ENCODE measurements around the gene DPP6.
"Not testable (repeated sequence)": the region's sequence is repeated elsewhere in the genome, so short reads cannot be mapped to it uniquely, and the experiment has no call there.

DPP6 gene

DNA sequence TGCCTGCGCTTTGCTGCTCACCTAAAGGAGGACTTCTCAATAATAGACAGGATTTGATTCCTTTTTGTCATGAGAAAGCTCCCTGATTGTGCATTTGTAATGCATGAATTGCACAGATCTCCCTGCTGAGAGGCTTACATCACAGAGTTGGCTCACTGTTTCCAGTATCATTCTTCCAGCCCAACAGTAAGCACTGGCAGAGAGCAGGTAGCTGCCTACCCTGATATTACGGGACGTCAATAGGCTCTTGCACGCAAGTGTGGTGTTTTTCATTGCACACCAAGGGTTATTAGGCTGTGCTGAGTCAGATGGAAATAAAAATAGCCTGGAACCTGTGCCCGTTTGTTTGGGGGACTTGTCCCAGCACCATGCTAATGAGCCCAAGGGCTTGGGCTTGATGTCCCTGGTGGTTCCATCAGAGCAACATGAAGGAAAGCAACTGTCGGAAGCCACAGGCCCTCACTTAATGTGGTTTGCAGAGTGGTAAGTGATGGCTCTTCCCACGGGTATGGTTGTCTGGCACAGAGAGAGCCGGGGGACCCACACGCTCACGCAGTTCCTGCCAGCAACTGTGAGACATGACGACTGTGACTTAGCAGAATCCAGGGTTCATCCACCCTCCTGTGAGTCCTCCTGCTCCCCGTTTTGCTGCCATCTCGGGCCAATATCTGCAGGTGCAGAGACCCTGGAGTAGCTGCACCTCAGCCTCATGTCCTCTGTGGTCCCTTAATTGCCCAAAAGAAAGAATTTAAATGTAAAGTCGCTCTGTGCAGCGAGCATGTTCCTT lies 20.4 kb downstream of the DPP6 start:
- DNase-seq (ENCODE audit: low spot score): not testable (repeated sequence)

DNA sequence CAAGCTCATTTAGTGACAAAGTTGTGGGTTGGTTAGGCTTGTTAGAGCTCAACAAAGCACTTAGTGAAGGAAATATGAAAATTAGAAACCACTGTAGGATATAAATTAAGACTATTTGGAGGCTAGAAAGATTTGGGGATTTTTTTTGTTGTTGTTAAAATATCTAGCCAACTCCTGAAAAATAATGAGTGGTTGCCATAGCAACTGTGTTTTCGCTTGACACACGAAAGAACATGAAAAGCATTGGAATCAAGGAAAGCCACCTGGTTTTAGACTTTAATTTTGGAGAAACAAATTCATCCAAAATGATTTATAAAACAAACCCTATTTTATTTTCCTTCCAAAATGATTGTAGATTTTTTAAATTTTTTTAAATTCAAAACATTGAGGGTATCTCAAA lies 26.3 kb downstream of the DPP6 start:
- not testable (repeated sequence) for DNase-seq (ENCODE audit: low spot score)

DNA sequence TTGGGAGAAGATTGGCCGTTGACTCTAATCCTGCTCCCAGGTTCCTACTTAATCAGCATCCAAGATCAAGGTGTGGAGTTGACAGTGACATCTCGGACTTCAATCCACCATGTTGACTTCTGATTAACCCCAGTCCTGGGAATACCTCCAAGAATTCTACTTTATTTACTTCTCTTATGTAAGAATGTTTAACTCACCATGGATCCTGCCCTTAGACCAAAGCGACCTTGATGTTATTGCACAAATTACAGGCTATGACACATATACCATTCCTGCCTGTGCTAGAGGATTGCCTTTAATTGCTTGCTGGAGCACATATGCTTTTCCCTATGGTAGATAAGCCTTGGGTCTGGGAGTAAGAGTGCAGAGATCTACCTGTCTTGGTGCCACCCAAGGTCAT lies 28.1 kb downstream of the DPP6 start:
- DNase-seq (ENCODE audit: low spot score): not testable (repeated sequence)

DNA sequence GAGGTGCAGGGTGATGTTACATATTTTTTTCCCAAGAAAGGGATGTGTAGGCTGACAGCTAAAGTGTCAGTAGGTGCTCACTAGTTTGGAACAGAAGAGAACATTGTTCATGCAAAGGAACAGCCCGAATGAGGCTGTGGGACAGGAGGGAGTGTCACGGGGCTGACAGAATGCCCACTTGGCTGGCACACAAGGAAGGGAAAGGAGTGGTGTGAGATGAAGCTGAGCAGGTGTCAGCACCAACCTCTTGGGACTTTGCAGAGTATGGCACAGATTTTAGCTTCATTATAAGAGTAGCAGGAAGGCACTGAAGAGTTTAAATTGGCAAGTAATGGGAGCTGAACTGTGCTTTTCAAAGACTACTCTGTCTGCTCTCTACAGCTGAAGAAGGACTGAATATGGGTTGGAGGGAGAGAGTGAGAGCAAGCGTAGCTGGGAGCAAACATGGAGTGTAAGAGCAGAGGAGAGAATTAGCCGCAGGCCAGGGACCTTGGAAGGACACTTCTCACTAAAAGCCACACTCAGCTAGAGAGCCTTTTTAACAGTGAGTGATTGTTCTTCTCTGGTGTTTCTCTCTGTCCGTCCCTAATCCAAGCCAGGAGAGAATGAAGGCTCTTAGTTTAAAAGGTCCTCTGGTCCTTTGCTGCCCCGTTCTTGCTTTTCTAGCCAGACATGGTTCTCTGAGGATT lies 35.0 kb downstream of the DPP6 start:
- not testable (repeated sequence) for DNase-seq (ENCODE audit: low spot score)

DNA sequence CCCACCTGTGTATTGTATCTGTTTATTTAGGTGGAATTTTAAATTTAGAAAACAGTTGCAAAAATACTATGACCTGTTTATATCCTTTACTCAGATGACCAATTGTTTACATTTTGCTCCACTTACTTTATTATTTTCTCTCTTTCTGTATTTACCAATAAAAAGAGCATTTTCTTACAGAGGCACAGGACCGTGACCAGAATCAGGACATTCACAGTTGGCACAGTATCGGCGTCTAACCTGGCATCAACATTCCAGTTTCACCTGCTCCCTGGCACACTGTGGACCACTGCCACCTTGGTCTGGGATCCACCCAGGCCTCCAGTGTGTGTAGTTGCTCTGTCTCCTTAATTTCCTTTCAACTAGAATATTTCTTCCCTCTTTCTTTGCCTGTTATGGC lies 39.9 kb downstream of the DPP6 start:
- not testable (repeated sequence) for DNase-seq (ENCODE audit: low spot score)

DNA sequence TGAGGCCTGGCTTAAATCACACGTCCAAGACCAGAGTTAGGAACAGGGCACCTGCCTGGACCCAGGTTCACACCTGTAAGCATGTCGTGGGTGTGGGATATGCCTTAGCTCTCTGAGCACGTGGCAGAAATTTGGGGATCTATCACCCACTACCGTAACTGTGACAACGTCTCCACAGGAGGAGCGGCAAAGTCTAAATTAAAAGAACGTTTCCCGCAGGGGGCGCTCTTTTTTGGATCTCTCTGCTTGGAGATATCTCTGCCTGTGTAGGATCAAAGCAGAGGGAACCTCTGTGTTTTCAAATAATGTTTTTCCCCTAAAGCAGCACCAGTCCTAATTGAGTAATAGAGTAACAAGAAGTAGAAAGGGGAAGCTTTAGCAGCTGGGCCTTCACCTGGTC lies 43.0 kb downstream of the DPP6 start:
- not testable (repeated sequence) for DNase-seq (ENCODE audit: low spot score)

DNA sequence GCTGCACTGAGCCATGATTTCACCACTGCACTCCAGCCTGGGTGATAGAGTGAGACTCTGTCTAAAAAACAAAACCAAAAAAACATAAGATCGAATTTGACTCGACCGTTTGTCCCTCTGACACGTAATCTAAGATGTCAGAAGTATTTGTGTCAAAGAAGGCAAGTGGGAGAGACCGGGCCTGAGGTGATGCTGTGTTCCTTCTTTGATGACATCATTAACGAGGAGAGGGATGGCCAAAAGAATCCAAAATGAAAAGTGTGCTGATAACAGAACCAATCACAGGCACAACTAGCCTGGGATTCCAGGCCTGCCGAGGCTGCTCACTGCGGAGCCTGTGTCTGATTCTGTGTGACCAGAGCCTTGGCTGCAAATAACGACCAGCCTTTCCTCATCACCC lies 52.9 kb downstream of the DPP6 start:
- DNase-seq (ENCODE audit: low spot score): not testable (repeated sequence)

DNA sequence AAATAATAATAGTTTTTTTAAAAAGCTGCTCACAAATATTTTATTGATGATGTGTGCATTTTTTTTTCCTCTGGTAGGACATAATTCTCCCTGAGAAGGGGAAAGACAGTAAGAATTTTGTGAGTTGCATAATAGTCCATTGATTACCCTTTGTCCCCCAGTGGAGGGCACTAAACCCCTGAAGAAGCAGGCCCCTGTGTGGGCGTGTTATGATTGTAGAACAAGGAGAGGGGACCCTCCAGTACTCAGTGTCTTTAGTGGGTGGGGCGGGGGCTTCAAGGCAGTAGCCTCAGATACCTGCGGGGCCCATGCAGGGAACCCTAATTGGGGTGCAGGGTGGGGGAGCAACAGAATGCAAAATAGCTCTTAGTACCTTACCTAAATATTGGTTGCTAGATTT lies 57.4 kb downstream of the DPP6 start:
- not testable (repeated sequence) for DNase-seq (ENCODE audit: low spot score)

DNA sequence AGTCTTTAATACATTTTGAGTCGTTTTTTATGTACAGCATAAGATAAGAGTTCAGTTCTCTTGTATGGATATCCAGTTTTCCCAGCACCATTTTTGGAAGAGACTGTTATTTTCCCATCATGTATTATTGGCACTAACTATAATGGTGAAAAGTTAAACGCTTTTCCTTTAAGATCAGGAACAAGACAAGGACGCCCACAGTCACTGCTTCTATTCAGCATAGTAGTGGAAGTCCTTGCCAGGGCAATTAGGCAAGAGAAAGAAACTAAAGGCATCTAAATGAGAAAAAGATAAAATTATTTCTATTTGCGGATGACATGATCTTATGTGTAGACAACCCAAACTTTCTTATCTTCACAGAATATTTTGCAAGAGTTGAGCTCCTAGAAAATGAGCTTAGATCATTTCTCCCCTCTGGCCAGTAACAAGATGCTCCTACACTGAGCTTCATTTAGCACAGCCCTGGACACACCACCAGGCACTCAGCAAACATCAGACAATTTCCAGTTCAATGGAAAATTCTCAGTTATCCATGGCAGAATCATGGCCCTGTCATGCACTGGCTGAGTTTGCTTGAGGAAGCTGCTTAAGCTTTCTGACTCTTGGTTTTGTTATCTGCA lies 61.6 kb downstream of the DPP6 start:
- DNase-seq (ENCODE audit: low spot score): not testable (repeated sequence)

DNA sequence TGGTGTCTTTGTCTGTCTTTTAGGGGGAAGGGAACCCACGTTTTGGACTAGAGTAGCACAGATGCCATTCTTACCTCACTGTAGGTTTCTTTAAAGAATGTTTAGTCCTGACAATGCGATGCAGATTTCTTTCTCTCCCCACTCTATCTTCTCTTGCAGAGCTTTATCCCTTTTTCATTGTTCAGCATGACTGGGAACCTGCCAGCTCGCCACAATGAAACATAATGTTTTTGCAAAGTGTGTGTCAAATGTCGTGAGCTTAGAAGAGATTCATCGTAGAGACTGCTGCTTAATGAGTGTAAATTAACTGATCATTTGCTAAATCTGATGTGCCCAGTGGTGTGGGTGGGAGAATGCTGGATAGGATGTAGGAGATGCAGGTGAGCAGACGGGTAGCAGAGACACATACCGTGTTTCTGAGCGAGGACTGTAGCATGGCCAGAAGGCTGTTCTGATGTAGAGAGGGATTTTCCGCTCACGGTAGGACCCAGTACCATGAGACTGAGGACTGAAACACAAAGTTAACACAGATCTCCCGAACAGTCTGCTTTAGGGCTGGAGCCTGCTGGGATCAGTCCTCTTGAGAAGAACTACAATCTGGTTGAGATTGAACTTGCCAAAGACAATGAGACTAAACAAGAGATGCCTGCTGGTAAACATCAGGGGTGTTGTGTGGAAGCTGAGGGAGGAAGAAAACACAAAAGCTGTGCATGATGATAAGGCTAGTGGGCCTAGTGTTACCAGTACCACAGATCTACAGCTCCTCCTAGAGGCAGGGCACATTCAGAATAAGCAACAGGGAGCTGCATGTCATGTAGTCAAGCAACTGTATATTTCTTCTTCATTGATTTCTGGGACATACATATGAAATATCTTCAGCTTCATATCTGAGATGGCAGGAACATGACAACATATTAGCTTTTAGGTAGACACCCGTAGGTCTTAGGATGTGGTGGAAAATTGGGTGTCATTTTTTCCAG lies 65.5 kb downstream of the DPP6 start:
- not testable (repeated sequence) for DNase-seq (ENCODE audit: low spot score)

DNA sequence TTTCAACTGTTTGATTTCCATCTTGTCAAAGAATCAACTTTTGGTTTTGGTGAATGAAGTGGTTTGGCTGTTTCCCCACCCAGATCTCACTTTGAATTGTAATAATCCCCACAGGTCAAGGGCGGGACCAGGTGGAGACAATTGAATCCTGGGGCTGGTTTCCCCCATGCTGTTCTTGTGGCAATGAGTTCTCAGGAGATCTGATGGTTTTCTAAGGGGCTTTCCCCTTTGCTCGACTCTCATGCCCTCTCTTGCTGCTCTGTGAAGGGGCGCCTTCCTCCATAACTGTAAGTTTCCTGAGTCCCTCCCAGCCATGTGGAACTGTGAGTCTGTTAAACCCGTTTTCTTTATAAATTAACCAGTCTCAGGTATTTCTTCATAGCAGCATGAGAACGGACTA lies 68.6 kb downstream of the DPP6 start:
- DNase-seq (ENCODE audit: low spot score): not testable (repeated sequence)

DNA sequence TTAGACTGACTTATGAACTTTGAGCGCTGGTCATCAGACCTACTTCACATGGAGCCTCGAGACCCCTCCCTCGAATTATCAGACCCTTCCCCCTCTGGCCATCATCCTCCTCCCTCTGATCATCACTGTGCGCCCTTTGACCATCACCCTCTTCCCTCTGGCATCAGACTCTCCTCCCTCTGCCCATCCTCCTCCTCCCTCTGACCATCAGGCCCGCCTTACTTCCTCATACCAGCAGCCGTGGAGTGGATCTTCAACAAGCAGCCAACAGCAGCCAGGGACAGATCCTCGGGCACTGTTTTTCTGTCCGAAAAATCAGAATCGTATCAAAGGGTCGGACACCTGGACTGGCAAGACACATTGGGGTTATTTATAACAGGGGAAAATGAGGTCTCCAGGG lies 70.5 kb downstream of the DPP6 start:
- not testable (repeated sequence) for DNase-seq (ENCODE audit: low spot score)

DNA sequence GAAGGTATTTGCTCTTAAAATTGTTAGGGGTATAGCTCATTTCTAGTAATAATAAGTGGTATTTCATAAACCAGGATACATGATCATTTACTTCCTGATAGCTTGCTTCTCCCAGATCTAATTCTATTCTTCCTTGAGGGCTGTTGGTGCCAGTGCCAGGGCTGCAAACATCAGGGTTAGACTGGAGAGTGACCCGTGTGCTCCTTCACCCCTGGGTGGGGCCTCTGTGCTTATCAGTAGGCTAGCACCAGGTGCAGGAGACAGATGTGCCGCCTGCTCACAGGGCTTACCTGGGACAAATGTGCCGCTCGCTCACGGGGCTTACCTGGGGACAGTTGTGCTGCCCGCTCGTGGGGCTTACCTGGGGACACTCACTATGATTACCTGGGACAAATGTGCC lies 71.2 kb downstream of the DPP6 start:
- DNase-seq (ENCODE audit: low spot score): not testable (repeated sequence)

DNA sequence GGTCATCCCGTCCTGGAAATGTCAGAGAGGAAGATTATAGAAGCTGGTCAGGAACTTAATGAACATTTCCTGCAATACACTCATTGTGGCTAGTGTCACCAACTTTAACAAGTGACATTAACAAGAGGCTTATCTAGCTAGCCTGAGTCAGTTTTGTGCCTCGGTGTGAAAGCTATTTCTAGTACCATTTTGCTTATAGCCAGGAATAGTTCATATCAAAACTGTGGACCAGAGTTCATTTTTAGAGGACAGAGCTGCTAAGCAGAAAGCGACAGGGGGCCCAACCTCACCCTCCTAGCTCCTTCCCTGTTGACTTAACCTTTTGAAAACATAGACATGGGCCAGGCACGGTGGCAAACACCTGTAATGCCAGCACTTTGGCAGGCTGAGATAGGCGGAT lies 76.9 kb downstream of the DPP6 start:
- not testable (repeated sequence) for DNase-seq (ENCODE audit: low spot score)

DNA sequence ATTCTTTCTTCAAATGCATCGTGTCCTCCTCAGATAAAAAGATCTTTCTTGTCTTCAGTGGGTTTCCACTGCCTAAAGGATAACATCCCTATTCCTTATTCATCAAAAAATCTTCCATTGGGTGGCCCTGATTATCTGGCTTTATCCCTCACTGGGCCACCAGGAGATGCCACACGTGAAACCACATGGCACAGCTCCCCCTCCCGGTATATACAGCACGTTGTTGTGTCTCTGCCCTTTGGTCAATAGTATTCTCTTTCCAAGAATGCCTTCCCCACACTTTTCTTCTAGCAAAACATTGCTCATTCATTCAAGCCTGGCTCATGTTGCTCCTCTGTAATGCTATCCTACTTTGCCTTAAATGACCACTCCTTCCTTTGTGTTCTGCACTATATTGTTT lies 80.4 kb downstream of the DPP6 start:
- not testable (repeated sequence) for DNase-seq (ENCODE audit: low spot score)

DNA sequence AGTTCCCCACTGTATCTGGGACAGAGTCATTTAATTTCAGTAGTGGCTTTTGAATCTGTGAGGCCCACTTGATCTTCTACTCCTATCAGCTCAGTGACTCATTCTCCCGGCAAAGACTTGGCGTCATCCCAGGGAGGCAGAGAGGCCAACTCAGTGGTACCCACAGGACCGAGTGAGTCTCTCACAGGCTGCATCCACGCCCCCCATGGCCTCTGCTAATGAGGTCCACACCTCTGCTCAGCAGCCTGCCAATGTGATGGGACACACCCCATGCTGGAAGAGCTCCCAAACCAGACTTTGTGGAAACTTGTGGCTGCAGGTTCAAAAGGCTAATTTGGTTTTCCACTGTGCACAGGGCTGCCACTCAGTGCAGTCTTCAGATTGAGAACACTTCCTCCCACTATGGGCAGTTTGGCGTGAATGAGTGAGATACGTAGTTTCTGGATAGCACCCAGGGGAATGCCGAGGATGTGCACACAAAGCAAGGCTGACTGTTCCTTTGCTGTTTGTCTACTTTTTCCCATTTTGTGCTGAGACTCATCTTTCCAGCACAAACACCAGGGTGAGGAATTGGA lies 81.6 kb downstream of the DPP6 start:
- not testable (repeated sequence) for DNase-seq (ENCODE audit: low spot score)

DNA sequence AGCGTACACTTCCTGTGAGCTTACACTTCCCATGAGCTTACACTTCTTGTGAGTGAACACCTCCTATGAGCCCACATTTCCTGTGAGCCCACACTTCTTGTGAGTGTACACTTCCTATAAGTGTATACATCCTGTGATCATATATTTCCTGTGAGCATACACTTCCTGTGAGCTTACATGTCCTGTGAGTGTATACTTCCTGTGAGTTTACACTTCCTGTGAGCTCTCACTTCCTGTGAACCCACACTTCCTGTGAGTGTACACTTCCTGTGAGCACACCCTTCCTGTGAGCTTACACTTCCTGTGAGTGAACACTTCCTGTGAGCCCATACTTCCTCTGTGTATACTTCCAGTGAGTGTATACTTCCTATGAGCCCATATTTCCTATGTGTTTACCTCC lies 82.5 kb downstream of the DPP6 start:
- not testable (repeated sequence) for DNase-seq (ENCODE audit: low spot score)

DNA sequence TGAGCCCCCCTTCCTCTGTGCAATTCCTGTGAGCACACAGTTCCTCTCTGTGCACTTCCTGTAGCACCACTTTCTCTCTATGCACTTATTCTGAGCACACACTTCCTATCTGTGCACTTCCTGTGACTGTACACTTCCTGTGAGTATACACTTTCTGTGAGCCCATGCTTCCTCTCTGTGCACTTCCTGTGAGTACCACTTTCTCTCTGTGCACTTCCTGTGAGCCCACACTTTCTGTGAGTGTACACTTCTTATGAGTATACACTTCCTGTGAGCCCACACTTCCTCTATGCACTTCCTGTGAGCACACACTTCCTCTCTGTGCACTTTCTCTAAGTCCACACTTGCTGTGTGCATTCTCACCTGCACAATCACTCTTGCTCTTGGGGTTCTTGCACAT lies 83.4 kb downstream of the DPP6 start:
- DNase-seq (ENCODE audit: low spot score): not testable (repeated sequence)

DNA sequence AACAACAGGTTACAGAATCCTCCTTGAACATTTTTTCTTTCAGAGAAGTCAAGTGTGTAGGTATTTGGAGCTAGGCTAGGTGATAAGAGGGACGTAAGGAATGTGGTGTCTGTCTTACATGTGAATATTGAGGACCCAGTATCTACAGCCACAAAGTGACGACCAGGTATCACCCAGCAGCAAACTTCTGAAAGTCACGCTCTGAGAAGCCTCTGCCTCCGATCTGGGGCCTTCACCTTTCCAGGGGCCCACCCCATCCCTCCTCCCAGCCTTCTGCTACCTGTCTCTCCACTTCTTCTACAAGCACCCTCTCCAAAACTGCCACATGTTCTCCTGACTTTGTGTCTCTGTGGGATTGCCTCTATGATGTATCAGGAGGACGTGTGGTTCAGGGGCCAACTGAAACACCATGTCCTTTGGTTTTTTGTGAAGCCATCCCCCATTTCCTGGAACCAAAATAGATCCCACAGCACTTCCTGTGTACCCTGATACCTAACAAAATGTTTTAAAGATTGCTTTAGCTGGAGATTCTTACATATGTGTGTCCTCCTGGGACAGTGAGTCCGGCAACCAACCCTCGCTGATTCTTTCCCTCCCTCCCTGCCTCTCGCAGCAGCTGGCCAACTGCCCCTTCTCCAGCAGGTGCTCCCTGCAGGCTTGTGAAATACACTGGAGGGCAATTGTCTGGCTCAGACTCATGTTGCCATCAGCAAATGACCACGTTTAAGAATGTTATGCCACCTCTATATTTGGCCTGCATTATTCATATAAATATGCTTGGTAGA lies 93.9 kb downstream of the DPP6 start:
- not testable (repeated sequence) for DNase-seq (ENCODE audit: low spot score)

DNA sequence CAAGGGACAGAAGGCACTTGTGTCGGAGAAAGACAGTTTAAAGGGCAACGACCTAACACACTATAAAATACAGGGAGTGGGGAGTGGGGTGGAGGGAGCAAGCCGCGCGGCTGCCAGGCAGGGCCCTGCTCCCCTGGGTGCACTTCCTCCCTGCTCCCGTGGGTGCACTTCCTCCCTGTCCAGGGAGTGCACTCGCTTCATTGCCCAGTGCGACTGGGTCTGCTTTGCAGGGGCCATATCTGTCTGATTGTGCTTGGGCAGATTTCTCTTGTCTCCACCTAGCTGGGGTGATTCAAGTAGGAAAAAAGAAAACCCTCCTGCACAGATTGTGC lies 94.5 kb downstream of the DPP6 start:
- DNase-seq (ENCODE audit: low spot score): not testable (repeated sequence)
